Measurements from ENCODE around the gene CSNK1E.

CSNK1E gene

GRCh38 chr22:38308791-38309498, 8.3 kb downstream of the CSNK1E start:
- no peak for DNase-seq (ENCODE audit: low read depth in 2 of 3, low spot score in 2 of 3)

- DNase-seq (ENCODE audit: low read depth in 2 of 3, low spot score in 2 of 3) = no peak
Observed at GRCh38 chr22:38305471-38306448, 11.5 kb downstream of the CSNK1E start.

DNA sequence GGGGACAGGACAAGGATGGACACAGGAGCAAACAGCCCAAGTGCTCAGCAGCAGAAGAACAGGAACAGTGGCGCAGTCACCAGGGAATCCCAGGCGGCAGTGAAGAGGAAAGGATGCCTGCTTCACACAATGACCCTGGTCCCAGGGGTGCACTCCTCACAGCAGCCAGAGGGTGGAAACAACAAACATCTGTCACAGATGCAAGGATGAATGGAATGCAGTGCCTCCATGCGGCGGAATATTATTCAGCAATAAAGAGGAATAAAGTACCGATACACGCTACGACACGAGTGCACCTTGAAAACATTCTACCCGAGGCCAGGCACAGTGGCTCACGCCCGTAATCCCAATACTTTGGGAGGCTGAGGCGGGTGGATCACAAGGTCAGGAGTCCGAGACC, 12.7 kb downstream of the CSNK1E start:
- DNase-seq (ENCODE audit: low read depth in 2 of 3, low spot score in 2 of 3) = no peak

DNA sequence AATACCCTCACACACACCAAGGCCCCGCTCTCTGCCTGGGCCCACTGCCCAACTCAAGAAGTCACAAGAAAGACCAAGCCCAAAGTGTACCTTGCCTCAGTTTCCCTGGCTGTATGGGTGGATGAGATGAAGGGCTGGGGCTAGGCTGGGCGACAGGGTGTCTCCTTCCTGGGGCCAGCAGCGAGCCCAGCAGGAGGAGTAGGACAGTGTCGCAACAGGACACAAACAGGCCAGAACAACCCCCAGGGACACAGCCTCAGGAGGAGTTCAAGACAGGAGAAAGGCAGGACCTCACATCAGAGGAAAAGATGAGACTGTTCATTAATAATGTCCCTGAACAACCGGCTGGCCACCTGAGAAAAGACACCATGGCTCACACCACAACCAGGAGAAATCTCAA, 13.3 kb downstream of the CSNK1E start:
- DNase-seq (ENCODE audit: low read depth in 2 of 3, low spot score in 2 of 3) = no peak

DNA sequence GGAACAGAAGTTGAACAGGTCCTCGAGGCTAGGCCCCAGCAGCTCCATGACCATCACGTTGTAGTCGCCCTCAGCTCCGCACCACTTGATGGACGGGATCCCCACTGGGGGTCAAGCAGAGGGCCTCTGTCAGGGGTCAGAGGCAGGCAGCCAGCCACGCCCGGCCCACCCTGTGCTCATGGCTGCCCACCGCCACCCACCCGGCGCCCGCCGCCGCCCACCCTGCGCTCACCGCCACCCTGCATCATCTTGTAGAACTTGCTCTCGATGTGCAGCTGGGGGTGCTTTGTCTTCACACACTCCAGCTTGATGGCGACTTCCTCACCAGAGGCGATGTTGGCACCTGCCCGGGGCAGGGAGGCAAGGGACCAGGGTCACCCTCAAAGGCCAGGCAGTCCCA, 14.3 kb downstream of the CSNK1E start:
- no peak for DNase-seq (ENCODE audit: low read depth in 2 of 3, low spot score in 2 of 3)

GRCh38 chr22:38300946-38301345, 16.3 kb downstream of the CSNK1E start:
- DNase-seq (ENCODE audit: low read depth in 2 of 3, low spot score in 2 of 3) = no peak

GRCh38 chr22:38300197-38300945, 16.9 kb downstream of the CSNK1E start:
- no peak for DNase-seq (ENCODE audit: low read depth in 2 of 3, low spot score in 2 of 3)

DNA sequence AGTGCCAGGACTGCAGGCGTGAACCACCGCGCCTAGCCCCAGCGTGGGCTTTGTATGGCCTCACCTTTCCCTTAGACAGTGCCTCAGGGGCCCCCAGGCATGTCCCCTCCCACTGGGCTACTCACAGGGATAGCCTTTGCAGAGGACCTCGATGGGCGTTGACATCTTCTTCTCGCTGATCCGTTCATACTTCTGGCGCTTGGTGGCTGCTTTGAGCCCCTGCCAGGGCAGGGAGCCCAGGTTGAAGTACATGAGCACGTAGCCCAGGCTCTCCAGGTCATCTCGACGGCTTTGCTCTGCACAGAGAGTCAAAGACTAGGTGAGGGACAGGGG, 17.5 kb downstream of the CSNK1E start:
- no peak for DNase-seq (ENCODE audit: low read depth in 2 of 3, low spot score in 2 of 3)

GRCh38 chr22:38298312-38299005, 18.8 kb downstream of the CSNK1E start:
- DNase-seq (ENCODE audit: low read depth in 2 of 3, low spot score in 2 of 3) = no peak

DNA sequence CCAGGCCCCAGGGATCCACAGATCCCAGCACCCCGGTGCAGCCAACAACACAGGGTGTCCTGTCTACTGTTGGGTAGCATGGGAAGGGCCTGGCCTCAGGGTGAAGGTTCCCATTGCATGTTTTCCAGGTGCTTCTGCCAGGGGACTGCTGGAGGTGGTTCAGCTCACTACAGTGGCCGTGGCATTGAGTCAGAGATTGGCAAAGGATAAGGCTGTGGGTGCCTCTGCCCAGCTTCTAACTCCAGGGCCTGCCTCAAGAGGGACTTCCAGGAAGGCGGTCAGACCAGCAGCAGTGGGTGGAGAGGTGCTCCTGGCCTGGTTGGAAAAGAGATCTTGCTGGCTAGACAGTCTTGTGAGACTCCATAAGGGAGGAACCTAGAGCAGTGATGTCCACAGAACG, 20.9 kb downstream of the CSNK1E start:
- no peak for DNase-seq (ENCODE audit: low read depth in 2 of 3, low spot score in 2 of 3)

DNA sequence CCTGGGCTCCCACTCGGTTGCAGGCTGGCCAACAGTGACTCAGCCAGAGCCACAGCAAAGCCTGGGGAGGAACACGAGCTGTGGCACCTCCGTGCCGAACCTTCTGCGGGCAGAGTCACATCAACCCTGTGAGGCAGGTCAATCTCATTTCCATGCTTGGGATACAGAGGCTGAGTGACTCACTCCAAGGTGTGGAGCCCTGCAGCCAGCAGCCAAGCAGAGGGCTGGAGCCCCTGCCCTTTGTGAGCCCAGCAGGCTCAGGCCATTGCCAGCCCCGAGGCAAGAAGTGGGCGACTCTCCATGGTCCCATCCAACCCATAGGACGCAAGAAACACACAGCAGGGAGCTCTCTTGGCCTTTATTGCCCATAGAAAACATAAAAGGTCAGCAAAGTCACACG, 21.4 kb downstream of the CSNK1E start:
- DNase-seq (ENCODE audit: low read depth in 2 of 3, low spot score in 2 of 3) = no peak

DNA sequence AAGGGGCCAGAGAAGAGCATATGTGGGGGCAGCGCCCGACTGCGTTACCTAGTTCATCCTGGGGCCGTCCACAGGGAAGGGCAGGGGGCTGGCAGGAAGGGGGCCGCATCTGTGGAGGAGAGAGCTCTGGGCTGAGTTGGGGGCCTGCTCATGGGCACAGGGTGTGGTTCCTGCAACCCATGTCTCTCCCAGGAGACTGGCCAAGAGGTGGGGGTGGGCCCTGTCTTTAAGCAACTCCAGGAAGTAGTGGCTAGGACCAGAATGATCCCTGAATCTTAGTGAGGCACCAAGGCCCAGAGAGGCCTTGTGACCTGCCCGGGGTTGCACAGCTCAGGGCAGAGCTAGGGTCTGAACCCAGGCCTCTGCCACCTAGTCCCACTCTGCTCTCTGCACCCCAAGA, 21.9 kb downstream of the CSNK1E start:
- no peak for DNase-seq (ENCODE audit: low read depth in 2 of 3, low spot score in 2 of 3)

DNA sequence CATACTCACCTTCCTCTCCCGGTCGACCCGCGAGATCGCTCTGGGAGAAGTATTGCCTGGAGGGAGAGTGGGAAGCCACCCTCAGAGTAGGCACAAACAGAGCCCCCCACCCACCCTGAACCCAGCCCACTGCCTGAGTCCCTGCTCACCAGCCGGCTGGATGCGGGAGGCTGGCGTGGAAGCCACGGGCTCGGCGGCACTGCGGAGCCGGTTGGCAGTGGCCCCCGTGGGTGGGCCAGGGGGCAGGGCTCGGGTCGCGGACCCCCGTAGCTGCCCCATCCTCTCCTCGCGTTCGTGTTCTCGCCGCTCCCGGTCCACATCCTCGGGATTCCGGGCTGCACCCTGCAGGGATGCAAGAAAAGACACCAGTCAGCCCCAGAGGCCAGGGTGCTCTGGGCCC, 23.0 kb downstream of the CSNK1E start:
- no peak for DNase-seq (ENCODE audit: low read depth in 2 of 3, low spot score in 2 of 3)

GRCh38 chr22:38292694-38293093, 24.5 kb downstream of the CSNK1E start:
- no peak for DNase-seq (ENCODE audit: low read depth in 2 of 3, low spot score in 2 of 3)

DNA sequence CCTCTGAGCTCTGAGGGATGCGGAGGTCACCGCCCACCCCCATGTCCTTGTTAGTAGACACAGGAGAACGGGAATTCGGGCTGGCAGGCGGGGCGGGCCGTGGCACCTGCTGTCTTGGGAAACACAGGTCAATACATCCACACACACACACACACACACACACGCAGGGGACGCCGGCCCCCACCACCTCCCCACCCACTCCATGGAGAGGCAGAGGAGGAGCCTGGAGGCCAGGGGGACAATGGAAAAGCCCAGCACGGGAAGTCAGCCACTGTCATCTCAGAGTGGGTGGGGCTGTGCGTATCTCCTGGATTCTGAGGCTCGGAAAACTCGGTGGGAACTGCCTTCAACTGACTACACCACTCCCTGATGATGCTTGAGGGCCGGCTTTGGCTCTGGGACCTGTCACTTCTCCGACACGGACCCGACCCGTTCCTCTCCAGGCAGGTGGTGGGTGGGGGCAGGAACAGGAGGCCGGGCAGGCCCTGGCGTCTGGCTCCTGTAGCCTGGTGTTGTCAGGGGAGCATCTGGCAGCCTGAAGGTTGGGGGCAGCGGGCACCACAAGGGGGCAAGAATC, 25.9 kb downstream of the CSNK1E start:
- DNase-seq (ENCODE audit: low read depth in 2 of 3, low spot score in 2 of 3) = no peak

DNA sequence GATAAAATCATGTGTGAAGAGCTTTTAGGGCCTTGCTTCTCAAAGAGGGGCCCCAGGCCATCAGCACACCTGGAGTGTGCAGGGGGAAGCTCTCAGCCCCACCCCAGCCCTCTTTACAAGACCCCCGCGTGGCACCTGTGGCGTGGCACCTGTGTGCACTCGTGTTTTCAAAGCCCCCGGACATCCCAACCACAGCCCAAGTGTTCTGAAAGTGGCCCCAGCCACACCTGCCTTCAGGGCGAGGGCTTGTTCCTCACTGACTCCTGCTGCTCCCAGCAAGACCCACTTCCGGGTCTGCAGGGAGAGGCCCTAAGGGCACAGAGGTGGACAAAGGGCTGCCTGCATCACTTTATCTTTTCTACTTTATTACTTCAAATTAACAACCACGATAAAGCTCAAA, 26.9 kb downstream of the CSNK1E start:
- no peak for DNase-seq (ENCODE audit: low read depth in 2 of 3, low spot score in 2 of 3)

- DNase-seq (ENCODE audit: low read depth in 2 of 3, low spot score in 2 of 3) = no peak
Observed at GRCh38 chr22:38289583-38290082, 27.6 kb downstream of the CSNK1E start.

DNA sequence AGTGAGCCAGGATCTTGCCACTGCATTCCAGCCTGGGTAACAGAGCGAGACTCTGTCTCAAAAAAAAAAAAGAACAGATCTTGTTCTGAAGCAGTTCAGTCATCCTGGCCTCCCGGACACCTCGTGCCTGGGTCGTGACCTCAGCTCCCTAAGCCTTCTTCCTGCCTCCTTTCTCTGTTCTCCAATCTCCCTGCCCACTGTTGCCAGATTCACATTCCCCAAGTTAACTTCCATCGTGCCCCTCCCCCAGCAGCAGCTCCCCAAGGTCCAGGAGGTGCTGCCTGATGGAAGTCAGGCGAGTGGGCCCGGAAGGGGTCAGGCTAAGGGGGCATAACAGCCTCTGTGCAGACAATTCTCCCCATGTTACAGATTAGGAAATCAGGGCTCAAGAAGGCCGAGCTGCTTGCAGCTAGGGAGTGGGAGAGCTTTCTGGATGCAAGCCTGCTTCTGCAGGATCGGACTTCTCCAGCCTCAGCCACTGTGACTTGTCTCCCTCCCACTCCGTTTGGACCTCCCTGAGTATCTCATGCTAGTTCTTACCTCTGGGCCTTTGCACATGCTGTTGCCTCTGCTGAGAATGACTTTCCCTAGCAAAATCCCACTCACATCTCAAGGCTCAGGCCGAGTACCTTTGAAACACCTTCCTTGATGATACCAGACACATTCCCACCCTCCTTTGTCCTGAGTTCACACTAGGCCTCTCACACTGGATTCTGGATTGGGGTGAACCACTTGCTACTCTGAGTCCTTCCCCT, 30.1 kb downstream of the CSNK1E start:
- no peak for DNase-seq (ENCODE audit: low read depth in 2 of 3, low spot score in 2 of 3)

DNA sequence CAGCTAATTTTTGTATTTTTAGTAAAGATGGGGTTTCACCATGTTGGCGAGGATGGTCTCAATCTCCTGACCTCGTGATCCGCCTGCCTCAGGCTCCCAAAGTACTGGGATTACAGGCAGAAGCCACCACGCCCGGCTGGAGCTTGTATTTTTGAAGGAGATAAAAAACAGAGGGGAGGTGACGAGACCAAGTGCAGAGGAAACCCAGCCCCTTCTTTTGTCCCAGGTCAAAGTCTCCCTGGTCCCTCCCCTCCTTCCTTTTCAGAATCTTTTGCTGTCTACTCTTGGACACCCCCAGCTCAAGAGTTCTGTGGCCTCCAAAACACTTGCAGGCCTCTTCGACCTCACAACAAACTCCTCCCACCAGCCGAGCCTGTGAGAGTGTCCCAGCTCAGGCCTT, 32.2 kb downstream of the CSNK1E start:
- no peak for DNase-seq (ENCODE audit: low read depth in 2 of 3, low spot score in 2 of 3)

DNA sequence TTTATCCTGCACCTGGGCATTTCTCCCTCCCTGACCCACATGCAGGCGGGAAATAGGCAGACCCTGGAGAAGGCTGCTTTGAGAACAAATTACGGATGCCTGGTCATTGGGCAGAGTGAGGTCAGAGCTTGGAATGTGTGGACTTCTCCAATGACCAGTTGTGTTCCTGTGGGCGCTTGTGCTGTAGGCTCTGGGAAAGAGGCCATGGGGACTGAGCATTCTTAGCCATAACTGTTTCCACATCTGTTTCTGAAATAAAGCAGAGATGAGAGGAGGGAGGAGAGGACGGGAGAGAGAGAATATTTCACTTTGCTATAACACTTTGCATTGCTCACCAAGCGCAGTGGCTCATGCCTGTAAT, 33.2 kb downstream of the CSNK1E start:
- no peak for DNase-seq (ENCODE audit: low read depth in 2 of 3, low spot score in 2 of 3)

All from activated CD8-positive, alpha-beta memory T cell treated with anti-CD3 and anti-CD28 coated beads for 48 hours (primary cell).